GM19468 (cell line): ENCODE data around the gene AHSG.

ENCODE experiments used
- ATAC-seq: cut with Tn5 transposase; IDR thresholded peaks from one replicate; pipeline ENCODE4 v1.9.1; 2021; ENCODE audit warnings: mild to moderate bottlenecking, moderate library complexity, moderate number of reproducible peaks; ENCODE audit not compliant: unreplicated experiment; ENCODE audit errors: extremely low read depth

Gene AHSG

DNA sequence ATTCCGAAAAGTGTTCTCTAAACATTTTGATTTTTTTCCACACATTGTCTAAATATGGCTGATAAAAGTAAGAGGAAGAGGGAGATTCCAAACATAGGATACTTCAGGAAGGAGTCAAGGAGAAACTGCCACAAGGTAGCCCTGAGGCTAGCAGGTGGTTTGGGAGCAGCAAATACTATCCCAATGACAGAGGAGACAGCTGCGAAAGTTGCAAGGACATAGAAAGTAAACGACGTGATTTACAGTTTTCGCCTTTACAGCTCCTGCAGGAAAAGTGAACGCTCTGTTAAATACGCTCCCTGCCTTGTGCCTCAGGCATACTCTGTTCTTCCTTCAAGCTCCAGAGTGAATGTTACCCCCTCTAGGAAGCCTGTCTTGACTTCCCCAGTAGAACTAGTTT is 23.7 kb downstream of the AHSG start:
- no peak for ATAC-seq

DNA sequence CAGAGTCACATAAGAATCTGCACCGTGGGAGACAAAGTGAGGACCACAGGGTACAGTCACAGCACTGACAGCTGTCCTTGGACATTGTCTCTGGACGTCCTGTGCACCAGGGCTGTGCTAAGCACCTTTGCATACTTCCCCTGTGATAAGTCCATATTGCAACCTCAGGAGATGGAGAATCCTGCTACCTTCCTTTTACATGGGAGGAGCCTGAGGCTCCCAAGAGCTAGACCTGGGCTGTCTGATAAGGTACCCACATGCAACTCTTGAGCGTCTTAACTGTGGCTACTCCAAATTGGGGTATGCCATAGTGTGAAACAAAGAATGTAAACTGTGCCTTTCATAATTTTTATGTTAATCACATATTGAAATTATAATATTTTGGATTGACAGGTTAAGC is 24.8 kb downstream of the AHSG start:
- no peak for ATAC-seq

DNA sequence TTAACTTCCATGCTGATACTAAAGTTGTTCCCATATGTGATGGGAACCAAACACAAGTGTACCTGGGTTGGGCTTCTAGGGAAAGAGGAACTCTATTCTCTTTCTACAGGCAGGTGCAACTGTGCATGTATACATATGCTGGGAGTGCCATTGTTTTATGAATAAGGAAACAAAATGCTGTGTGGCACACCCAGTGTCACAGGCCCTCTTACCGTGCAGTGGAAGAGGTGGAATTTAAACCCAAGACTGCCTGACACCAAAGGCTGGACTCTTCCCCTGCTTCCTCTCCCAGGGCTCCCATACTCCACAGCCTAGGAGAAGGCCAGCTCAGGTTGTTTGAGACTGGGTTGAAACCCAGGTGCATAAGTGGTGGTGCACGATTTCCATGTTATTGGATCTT is 25.4 kb downstream of the AHSG start:
- no peak for ATAC-seq

DNA sequence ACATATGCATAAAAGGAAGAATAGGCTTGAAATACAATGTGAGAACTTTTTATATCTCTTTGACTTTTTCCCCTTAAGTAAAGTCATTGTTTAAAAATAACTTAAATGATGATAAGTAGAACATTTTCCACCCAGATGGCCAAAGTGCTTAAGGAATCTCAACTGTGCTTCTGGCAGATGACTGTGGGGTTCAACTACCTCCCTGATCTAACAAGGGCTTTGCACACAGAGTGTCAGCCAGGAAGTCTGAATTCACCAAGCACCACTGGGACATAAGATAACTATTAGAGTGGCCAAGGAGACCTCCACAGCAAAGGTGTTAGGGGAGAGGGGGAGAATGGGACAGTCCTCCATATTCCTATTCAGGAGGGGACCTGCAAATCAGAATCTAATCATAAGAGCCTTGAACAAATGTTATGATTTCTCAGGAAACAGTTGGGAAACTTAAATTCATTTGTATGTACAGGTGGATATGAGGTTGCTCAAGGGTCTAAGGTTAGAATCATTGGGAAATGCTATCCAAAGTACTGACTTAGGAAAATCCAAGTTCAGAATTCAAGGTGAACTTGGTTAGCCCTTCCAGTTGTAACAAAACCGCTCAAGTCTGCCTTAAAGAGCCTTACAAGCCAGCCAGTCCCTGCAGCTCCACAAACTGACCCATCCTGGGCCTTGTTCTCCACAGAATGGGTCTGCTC is 27.1 kb downstream of the AHSG start, which contains the start of gene FETUB:
Gene FETUB (plus strand): TSS at position 622 of the 695 bp plus-strand sequence. CDS start 62 bp downstream, at position 684.
- no peak for ATAC-seq

DNA sequence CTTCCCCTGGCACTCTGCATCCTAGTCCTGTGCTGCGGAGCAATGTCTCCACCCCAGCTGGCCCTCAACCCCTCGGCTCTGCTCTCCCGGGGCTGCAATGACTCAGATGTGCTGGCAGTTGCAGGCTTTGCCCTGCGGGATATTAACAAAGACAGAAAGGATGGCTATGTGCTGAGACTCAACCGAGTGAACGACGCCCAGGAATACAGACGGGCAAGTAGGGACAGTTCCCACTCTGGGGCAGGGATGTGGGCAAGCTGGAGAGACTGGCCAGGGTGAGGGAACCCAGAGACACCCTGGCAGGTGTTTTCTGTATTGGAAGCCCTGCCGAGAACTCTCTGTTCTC is 27.6 kb downstream of the AHSG start:
- no peak for ATAC-seq

DNA sequence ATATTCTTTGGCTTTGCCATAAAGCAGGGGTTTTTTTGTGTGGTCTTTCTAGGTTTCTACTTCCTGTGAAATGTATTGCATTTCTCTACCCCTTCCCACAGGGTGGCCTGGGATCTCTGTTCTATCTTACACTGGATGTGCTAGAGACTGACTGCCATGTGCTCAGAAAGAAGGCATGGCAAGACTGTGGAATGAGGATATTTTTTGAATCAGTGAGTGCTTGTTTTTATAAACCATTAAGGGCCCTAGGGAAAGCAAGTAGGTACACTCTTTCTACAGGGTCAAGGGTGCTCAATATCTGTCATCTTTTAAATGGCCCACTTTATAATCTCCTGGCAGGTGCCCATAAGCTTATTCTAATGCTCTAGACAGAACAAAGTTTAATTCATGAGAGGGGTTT is 28.1 kb downstream of the AHSG start:
- no peak for ATAC-seq

DNA sequence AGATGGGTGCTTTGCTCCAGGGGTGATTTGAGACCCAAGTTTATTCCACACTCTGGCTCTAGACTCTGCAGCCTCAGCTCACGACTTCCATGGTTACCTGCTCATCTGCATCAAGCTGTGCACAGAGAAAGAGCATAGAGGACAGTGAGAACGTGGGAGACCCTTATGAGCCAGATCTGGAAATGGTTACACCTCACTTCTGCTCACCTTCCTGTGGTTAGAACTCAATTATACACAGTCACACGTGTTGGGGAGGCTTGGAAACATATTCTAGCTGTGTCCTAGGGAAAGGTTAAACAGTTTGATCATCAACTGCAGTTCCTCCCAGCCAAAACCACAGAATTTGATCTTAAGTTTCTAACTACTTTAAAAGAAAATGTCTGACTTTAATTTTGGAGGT is 29.2 kb downstream of the AHSG start:
- no peak for ATAC-seq

DNA sequence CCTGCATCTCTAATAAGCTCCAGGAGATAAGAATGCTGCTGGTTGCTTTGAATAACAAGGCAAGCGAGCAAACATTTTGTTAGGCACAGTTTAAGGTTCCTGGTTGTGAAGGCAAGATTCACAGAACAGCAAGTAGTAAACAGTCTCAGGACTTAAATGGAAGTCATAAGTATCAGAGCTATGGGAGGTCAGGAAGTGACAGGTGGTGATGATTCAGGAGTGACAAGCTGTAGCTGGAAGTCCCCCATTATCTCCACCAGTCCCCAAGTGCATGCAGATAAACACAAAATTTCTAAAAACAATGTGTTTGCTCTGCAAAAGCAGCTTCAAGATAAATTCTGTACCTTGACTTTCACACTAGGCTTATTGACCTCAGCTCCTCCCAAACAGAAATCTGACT is 30.6 kb downstream of the AHSG start:
- ATAC-seq: no peak

DNA sequence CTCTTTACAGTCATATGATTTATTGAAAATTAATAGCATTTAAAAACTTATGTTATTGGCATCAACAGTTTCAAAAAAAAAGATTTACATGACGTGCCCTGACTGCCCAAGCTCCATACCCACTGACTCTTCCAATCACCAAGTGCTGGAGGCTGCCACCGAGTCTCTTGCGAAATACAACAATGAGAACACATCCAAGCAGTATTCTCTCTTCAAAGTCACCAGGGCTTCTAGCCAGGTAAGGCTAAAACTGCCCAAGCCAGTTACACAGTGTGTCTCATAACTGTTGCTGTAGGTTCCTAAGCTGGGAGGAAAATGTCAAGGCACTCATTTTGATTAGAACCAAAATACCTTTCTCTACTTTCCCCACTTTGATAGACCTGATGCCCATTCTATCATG is 31.8 kb downstream of the AHSG start:
- no peak for ATAC-seq

DNA sequence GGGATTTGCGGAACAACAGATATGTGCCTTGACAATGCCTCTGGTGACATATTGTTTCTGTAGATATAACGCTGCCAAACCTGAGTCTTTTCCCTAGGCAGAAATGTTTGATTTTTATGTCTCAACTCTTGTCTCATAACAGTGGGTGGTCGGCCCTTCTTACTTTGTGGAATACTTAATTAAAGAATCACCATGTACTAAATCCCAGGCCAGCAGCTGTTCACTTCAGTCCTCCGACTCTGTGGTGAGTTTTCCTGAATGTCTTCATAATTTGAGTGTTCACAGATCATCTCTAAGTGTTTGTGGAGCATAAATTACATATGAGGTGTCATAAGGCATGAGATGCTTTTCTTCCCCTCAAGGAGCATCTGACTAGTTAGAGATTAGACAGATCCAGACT is 33.2 kb downstream of the AHSG start:
- no peak for ATAC-seq

DNA sequence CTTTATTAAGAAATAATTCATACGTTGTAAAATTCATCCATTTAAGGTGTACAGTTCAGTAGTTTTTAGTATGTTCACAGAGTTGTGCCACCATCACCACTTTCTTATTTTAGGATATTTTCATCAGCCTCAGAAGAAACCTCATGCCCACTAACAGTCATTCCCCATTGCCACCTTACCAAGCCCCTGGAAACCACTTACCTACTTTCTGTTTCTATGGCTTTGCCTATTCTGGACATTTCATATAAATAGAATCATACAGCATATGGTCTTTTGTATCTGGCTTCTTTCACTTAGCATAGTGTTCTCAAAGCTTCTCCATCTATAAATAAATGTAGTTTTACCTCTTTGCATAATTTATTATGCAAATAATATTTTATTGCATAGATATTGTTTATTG is 34.0 kb downstream of the AHSG start:
- no peak for ATAC-seq

DNA sequence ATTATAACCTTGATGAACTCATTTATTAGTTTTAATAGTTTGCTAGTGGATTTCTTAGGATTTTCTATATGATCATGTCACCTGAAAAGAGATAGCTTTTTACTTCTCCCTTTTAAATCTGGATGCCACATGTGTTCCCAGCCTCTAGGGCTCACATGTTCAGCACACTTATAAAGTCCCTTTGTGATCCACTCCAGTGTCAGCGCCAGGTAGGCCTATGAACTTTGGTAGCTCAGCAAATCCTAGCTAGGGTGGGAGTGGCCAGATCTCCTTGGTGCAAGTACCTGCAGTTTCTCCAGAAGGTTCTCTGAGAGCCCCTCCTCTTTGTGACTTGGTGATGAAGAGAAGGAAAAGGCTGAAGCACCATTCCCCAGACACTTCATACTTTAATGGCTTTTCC is 36.0 kb downstream of the AHSG start:
- ATAC-seq: no peak

DNA sequence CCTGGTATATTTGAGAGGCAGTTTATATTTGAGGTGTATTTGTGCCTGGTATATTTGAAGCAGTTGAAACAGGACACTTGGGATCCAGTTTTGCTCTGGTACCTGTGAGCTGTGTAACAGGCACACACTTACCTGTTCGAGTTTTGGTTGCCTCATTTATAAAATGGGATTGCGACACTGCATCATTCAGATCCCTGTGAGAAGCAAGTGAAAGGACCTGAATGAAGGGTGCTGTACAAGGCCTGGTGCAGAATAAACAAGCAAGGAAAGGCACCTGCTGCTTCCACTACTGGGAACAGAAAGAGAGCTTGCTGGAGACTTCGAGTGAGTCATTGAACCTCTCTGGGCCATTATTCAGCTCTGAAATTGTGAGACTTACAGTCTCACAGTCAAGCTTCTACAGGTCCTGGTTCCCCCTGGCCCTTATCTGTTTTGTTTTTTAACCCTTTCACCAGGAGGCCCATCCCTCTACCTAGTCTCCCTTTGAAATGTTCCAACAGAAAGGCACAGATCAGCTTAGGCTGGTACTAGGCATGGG is 38.9 kb downstream of the AHSG start:
- ATAC-seq: no peak

DNA sequence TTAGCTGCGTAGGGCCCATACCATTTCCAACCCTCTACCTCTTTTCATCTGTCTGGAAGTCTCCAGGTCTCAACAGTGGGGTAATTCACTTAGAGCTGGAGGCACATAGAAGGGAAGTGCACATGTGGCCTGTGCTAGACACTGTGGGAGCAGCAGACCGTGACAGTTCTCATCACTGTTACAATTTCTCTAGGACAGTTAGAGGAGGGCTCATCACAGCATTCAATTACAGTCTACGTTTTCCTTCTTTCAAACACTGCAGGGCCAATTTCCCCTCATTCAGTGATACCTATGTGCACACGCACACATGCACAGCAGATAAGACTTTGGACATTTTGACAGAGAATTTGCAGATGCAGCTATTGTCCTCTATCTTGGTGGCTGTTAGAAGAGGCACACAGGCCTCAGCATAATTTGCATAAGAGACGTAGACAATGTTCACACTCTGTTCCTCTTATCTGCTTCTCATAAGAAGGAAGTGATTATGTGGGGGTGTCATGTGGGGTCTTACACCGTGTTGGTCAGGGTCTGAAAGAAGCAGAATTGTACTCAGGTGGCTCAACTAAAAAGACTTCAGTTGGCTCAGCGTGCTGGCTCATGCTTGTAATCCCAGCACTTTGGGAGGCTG is 40.3 kb downstream of the AHSG start:
- ATAC-seq: peak; percentile 43

DNA sequence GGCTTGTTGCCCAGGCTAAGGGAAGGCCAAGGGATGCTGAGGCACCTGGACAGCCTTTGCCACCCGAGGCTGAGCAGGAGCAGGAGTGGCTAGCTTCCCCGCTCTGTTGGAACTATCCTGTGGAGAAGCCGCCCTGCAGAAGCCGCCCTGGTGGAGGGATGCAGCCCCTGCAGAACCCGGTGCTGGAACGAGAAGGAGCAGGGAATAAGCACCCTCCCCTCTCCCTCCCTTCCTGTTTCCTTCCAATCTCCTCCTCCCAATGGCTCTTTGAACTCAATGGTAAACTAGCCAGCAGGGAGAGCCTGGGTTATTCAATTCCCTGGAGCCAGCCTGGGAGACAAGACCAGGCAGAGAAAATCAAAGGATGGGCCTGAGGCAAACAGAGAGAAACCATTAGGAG is 41.1 kb downstream of the AHSG start:
- no peak for ATAC-seq

DNA sequence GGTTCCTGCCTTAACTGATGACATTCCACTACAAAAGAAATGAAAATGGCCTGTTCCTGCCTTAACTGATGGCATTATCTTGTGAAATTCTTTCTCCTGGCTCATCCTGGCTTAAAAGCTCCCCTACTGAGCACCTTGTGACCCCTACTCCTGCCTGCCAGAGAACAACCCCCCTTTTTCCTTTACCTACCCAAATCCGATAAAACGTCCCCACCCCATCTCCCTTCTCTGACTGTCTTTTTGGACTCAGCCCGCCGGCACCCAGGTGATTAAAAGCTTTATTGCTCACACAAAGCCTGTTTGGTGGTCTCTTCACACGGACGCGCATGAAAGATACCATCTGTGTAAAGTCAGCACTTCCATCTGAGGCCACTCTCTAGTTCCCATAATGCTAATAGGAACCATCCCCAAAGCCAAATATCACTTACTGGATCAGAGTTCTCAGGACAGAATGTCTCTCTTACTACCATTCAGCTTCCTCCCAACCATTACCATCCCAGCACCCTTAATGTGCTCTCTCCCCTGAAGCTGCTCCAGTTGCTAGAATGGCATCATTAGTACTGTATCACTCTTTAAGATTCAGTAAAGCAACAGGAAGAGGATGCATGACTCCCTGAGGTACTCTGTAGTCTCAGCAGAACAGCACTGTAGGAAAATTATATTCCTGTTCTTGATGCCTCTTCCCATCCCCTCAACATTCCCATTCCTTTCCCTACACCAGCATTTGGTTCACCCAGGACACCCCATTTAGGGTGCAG is 50.7 kb downstream of the AHSG start:
- ATAC-seq: no peak

DNA sequence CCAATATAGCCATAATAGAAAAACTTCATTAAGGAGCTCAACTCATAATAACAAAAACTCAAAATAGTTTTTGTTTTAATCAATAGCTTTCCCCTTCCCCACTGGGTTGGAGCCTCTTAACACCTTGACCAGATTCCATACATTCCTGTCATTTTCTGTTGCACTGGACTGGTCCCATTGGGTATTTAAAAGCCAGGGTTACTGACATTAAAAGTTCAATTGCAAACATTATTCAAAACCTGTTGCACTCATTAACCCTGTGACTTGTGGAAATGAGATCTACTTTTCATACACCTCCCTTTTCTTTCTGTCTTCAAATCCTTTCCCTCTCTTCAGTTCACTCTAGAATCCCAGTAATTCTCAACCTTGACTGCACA is 51.2 kb downstream of the AHSG start:
- no peak for ATAC-seq

DNA sequence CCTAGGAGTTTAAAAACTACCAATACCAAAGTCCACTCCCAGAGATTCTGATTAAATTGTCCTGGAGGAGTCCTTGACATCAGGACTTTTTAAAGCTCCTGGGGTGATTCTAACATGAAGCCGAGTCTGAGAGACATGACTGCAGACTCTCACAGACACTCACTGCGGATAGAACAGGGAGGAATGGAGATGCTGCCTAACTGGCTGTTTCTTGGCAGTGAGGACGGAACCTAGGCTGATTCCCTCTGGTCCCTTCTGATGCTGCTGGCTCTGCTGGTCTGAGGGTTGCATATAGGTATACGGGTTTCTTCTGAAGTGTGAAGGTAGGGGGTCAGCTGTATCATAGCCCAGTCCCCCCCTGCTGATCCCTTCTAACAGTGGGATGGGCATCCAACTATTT is 51.6 kb downstream of the AHSG start:
- no peak for ATAC-seq

DNA sequence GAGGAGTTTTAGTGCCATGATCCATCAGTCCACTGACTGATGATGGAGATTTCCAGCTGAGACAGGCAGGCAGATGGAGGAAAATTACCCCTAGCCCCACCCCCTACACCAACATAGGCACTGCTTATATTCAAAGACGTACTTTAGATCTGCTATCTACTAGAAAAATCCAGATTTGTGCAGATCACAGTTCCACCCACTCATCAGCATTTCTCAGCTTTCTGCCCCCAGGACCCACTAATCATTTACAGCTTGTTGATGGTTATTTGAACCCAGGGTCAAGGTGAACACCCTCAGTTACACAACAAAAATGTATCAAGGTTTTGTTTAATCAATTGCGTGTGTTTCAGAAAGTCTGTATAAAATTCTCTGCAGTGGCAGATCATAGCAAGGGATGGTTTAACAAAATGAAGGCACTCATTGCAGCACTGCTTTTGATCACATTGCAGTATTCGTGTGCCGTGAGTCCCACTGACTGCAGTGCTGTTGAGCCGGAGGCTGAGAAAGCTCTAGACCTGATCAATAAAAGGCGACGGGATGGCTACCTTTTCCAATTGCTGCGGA is 52.8 kb downstream of the AHSG start, which contains the start of gene HRG:
Gene HRG (plus strand): TSS at position 390 of the 564 bp plus-strand sequence. CDS start 18 bp downstream, at position 408.
- no peak for ATAC-seq

DNA sequence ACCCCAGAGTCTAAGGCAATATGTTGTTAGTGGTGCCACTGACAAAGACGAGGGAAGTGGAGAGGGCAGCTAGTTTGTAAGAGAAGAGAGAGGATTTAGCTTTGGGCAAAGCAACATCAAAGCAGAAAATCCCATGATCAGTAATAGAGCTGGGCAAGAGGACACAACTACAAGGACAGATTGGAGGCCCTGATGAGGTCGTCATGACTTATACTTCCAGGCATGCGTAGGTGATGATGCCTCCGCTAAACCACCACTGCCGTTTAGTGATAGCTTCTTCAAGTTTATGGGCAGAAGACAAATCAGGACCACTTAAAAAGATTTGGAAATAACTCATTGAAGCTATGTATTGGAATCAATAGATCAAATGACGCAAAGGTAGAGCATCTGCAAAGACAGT is 55.6 kb downstream of the AHSG start:
- no peak for ATAC-seq
